GM12891 (cell line): ENCODE data around the gene MYCBP.
"Not testable (repeated sequence)": the region's sequence is repeated elsewhere in the genome, so short reads cannot be mapped to it uniquely, and the experiment has no call there.

Source experiments
- POLR2AphosphoS5 ChIP-seq: IDR thresholded peaks from 2 replicates; pipeline ENCODE4 v1.6.1; 2011; ENCODE audit warnings: low read depth, low read length, control low read depth
- POU2F2 ChIP-seq: IDR thresholded peaks from 2 replicates; pipeline ENCODE4 v1.6.1; 2011; ENCODE audit warnings: low read depth, mild to moderate bottlenecking, control low read depth, low read length, moderate library complexity
- TAF1 ChIP-seq: IDR thresholded peaks from 2 replicates; pipeline ENCODE4 v1.6.1; 2011; ENCODE audit warnings: low read depth, low read length, control low read depth

DNA sequence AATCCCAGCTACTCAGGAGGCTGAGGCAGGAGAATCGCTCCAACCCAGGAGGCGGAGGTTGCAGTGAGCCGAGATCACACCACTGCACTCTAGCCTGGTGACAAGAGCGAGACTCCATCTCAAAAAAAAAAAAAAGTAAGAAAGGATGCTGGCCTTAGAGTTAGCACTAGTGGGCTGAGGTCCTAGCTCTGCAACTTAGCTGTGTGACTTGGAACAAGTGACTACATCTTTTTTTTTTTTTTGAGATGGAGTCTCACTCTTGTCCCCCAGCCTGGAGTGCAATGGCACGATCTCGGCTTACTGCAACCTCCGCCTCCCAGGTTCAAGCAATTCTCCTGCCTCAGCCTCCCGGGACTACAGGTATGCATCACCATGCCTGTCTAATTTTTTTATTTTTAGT lies 41.8 kb upstream of the MYCBP start:
- TF ChIP-seq POU2F2, TAF1, POLR2AphosphoS5: not testable (repeated sequence)
